NCI-H1436 treated with DMSO at 0.1 percent for 48 hours (cell line): ENCODE measurements around the gene PAQR9.

Experiments
- DNase-seq: peaks from one replicate; lab custom pipeline; 2025; lab: John Stamatoyannopoulos, UW

Gene PAQR9

GRCh38 chr3:142950972-142951371, 12.5 kb downstream of the PAQR9 start:
- DNase-seq: no peak

DNA sequence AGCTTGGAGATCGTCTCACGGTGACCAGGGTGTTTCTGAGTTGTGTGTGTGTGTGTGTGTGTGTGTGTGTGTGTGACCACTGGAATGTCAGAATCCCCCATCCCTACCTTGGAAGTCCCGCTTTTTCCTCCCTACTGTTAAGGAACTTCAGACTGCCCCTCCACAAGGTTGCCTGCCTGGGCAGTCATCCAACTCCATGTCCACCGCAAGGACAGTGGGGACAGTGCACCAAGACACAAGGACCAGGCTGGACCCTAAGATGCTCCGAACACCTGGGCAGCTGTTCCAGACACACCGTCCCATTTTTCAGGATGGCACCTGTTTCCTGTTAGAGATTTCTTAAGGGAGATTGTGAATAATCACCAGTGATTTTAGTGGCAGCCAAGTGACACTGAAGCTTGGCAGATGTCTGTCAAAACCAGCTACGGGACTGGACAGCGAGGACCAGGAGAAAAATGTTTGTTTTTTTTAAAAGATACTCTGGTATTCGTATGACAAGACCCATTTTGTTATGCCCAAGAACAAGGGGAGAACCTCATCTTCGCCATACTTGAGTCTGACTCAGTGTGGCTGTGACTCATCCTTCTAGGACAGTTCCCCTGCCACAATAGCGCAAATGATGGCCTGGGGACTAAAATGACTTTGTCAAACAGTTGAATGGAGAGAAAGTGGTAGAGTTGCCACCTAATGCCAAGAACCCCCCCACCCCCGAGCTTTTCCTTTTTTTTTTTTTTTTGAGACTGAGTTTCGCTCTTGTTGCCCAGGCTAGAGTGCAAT, 15.5 kb downstream of the PAQR9 start:
- no peak for DNase-seq

GRCh38 chr3:142947352-142947751, 16.1 kb downstream of the PAQR9 start:
- no peak for DNase-seq

GRCh38 chr3:142946861-142947260, 16.6 kb downstream of the PAQR9 start:
- DNase-seq: no peak

DNA sequence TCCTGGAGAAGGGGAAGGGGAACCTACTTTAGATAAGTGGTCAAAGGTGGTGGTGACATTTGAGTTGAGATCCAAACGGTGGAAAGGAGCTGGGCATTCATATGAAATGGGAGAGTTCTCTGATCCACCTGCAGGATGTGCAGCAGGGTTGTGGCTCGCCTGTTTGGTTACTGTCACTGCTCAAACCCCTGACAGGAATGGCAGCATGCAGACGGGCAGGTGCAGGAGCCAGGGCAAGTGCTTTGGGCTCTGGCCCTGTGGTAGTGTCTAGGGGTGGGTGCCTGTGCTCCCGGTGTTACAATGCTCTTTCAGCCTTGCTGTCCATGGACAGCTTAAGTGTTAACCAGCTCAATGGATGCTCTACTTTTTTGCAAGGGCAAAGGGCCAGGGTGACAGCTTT, 18.5 kb downstream of the PAQR9 start:
- no peak for DNase-seq

GRCh38 chr3:142944342-142944741, 19.1 kb downstream of the PAQR9 start:
- DNase-seq: no peak

DNA sequence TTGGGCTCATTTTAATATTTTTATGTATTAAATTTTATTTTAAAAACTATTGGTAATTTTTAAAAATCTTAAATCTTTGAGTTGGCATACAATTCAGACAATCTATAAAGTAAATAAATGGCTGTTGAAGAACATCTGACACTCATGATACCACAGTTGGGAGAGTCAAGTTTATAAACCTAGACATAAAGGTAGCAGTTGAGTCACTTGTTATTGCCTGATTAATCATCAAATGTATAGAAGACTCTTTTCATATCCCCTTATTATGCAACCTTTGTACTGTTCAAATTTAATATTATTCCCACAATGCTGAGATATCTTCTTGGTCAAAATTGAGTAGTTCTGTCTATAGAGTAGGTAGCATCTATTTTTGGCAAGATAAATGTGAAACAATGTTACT, 19.6 kb downstream of the PAQR9 start:
- no peak for DNase-seq

GRCh38 chr3:142943349-142943748, 20.1 kb downstream of the PAQR9 start:
- DNase-seq: no peak

- no peak for DNase-seq
Measured at GRCh38 chr3:142941373-142942123, 21.9 kb downstream of the PAQR9 start.

DNA sequence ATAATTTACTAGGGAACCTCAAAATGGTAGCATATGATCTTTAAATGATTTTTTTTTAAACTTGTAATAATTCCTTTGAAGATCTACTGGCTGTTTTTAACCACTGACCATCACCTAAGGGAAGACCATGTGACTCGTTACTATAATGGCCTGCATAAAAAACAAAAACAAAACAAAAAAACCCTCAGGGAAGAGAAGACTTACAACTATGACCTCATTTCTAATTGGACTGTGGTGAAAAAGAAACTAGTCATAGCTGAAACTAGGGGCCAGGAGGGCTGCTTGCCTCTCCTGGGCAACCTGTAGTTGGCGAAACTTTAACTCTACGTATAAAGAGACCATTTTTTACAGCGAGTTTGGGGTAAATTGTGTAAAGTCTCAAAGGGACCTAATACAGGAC, 23.0 kb downstream of the PAQR9 start:
- no peak for DNase-seq

DNA sequence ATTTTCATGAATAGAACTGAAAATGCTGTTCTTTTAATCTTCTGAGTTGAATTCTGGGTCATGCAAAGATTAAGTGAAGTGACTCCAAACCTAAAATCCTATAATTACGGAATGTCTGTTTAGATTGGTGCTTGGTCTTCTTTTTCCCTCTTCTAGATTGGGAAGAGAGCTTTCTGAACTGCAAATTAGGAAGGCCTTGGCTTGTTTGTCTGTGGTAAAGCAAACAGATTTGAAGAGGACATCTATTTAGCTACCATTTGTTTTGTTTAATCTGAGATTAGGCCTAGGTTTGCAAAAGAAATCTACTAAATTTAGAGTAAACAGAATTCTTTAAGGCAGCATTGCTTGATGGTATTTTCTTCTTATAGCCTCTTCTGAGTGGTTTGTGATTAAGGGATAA, 23.5 kb downstream of the PAQR9 start:
- no peak for DNase-seq

DNA sequence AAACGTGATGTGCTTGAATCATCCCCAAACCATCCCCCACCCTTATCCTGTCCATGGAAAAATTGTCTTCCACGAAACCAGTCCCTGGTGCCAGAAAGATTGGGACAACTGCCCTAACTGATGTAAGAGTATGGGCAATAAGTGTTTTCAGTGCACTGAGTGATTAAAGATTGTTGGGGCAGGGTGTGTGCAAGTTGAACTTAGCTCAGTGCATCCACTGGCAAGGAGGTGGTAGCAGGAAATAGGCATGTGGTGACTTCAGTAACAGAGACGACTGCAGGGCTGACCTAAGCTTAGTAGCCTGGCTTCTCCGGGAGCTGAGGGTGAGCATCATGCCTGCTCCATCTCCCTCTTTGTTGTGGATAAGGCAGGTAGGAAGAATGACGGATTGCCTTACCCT, 27.5 kb downstream of the PAQR9 start:
- DNase-seq: no peak

DNA sequence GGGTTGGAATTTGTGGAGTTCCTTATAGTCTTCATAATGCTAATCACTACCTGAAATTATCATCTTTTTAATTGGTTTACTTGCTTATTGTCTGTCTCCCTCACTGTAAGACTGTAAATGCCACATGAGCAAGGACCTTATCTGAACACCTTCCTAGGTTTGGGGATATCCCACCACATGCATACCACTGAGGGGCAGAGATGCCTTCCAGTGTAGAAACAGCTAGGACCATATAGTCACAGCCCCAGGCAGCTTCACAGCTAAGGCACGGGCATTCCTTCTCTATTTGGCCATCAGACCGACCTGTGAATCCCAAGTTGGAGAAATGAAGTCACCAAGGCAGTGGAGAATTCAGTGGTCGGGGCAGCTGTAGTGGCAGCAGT, 28.6 kb downstream of the PAQR9 start:
- DNase-seq: no peak

GRCh38 chr3:142934128-142934886, 29.2 kb downstream of the PAQR9 start:
- no peak for DNase-seq

DNA sequence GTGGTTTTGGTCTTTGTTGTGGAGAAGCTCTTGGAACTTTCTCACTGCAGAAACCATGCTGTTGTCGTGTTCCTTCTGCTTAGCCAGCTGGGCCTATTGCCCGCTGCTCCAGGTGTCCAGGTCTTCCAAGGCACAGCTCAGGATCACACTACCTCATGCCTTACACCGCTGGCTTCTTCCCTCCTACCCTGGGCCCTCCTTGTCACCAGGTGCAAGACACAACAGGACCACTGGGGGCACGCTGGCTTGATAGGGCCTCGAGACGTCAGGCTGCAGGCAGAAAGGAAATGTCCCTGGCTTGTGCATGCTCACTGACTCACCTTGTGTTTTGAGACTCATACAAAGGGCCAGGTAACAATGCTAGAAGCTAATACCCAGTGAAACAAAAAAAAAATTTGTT, 32.3 kb downstream of the PAQR9 start:
- DNase-seq: no peak

GRCh38 chr3:142930463-142930862, 33.0 kb downstream of the PAQR9 start:
- DNase-seq: no peak

GRCh38 chr3:142929890-142930289, 33.6 kb downstream of the PAQR9 start:
- DNase-seq: no peak

GRCh38 chr3:142929109-142929508, 34.4 kb downstream of the PAQR9 start:
- no peak for DNase-seq

GRCh38 chr3:142926368-142926944, 37.0 kb downstream of the PAQR9 start:
- DNase-seq: no peak

- no peak for DNase-seq
Measured at GRCh38 chr3:142925140-142925539, 38.3 kb downstream of the PAQR9 start.

GRCh38 chr3:142923694-142924093, 39.8 kb downstream of the PAQR9 start:
- DNase-seq: no peak

- DNase-seq: no peak
Measured at GRCh38 chr3:142916605-142917004, 46.9 kb downstream of the PAQR9 start.

DNA sequence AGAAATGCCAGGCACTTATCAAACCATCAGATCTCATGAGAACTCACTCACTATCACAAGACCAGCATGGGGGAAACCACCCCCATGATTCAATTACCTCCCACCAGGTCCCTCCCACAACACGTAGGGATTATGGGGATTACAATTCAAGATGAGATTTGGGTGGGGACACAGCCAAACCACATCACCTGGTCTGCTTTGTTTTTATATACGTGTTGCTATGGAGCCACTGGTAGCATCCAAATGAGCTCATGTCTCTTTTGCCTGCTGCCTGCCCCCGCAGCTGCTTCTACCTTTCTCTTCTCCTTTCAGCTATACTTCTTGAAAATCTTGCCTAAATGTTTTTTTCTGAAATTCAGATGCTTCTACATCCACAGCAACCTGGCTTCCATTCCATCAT, 47.8 kb downstream of the PAQR9 start:
- DNase-seq: no peak
